ENCODE measurements around the gene TLE1. TPM values are rescaled to one million over a fixed set of nuclear protein-coding genes. Genes with fewer than 3 reads are reported as not detected.

The TLE1 gene
- total and polyA plus RNA-seq, 5 donors from 2014 or later = 0.03 to 5.5 (median 0.43) TPM; not detected in 1

DNA sequence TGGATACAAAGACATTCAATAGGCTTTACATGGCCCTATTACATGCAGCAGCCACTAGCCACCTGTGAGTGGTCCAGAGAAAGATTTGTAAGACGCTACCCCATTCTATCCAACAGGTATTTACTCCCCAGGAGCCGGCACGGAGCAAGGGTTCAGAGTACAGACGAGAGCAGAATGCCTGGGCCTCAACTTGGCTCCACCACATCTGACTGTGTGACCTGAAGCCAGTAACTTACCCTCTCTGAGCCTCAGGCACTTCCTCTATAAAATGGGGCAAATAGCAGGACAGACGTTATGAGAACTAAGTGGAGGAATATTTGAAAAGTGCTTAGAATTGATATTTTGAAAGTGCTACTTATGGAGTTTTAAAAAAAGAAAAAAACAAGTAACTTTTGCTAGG is 100.0 kb downstream of the TLE1 start:
- no peak for ATAC-seq (ENCODE audit: low read depth in 2 of 2)
- H3K4me3 ChIP-seq (ENCODE audit: low read depth, low read length) = no peak overlapping the region
- no peaks in the 10 kb centered on the region for H3K36me3 ChIP-seq (ENCODE audit: control insufficient read depth, insufficient read depth, low read length)
- no peaks in the 10 kb centered on the region for H3K27me3 ChIP-seq (ENCODE audit: control insufficient read depth, insufficient read depth, low read length)
- Mint-ChIP-seq H3K9me3 (peaks cover 0 to 9% (median 6%) of the 10 kb centered on the region in 7 donors), H3K4me1 (no peaks in the 10 kb centered on the region), H3K4me3 (no peak overlapping the region), H3K27me3 (no peaks in the 10 kb centered on the region), H3K27ac (no peak overlapping the region), H3K36me3 (no peaks in the 10 kb centered on the region)
- H3K9me3 ChIP-seq (ENCODE audit: control insufficient read depth in 2 of 2, low read length in 2 of 2) = no peaks in the 10 kb centered on the region
- no peaks in the 10 kb centered on the region for H3K4me1 ChIP-seq (ENCODE audit: control insufficient read depth, insufficient read depth, low read length, poor library complexity, severe bottlenecking)
- no peak for DNase-seq
- H3K27ac ChIP-seq (ENCODE audit: insufficient read depth, low read length, poor library complexity, severe bottlenecking) = no peak overlapping the region

- Histone ChIP-seq H3K27ac (ENCODE audit: insufficient read depth, low read length, poor library complexity, severe bottlenecking) (no peak overlapping the region), H3K4me3 (ENCODE audit: low read depth, low read length) (no peak overlapping the region), H3K4me1 (ENCODE audit: control insufficient read depth, insufficient read depth, low read length, poor library complexity, severe bottlenecking) (no peaks in the 10 kb centered on the region), H3K27me3 (ENCODE audit: control insufficient read depth, insufficient read depth, low read length) (no peaks in the 10 kb centered on the region), H3K36me3 (ENCODE audit: control insufficient read depth, insufficient read depth, low read length) (no peaks in the 10 kb centered on the region), H3K9me3 (ENCODE audit: control insufficient read depth in 2 of 2, low read length in 2 of 2) (no peaks in the 10 kb centered on the region)
- Mint-ChIP-seq H3K4me3 (no peak overlapping the region), H3K36me3 (no peaks in the 10 kb centered on the region), H3K9me3 (peaks cover 0 to 9% (median 4%) of the 10 kb centered on the region in 7 donors), H3K27me3 (no peaks in the 10 kb centered on the region), H3K4me1 (no peaks in the 10 kb centered on the region), H3K27ac (no peak overlapping the region)
- ATAC-seq (ENCODE audit: low read depth in 2 of 2) = no peak
- DNase-seq = no peak
Observed at GRCh38 chr9:81588148-81588871, 101.0 kb downstream of the TLE1 start.

GRCh38 chr9:81586786-81587185 is 102.6 kb downstream of the TLE1 start:
- ATAC-seq (ENCODE audit: low read depth in 2 of 2) = no peak
- no peaks in the 10 kb centered on the region for H3K27me3 ChIP-seq (ENCODE audit: control insufficient read depth, insufficient read depth, low read length)
- no peaks in the 10 kb centered on the region for H3K36me3 ChIP-seq (ENCODE audit: control insufficient read depth, insufficient read depth, low read length)
- no peak overlapping the region for H3K27ac ChIP-seq (ENCODE audit: insufficient read depth, low read length, poor library complexity, severe bottlenecking)
- Mint-ChIP-seq H3K27me3 (no peaks in the 10 kb centered on the region), H3K4me3 (no peak overlapping the region), H3K4me1 (no peaks in the 10 kb centered on the region), H3K36me3 (no peaks in the 10 kb centered on the region), H3K9me3 (peaks cover 0 to 9% (median 5%) of the 10 kb centered on the region in 7 donors), H3K27ac (no peak overlapping the region)
- no peak for DNase-seq
- no peaks in the 10 kb centered on the region for H3K9me3 ChIP-seq (ENCODE audit: control insufficient read depth in 2 of 2, low read length in 2 of 2)
- H3K4me1 ChIP-seq (ENCODE audit: control insufficient read depth, insufficient read depth, low read length, poor library complexity, severe bottlenecking) = no peaks in the 10 kb centered on the region
- no peak overlapping the region for H3K4me3 ChIP-seq (ENCODE audit: low read depth, low read length)

DNA sequence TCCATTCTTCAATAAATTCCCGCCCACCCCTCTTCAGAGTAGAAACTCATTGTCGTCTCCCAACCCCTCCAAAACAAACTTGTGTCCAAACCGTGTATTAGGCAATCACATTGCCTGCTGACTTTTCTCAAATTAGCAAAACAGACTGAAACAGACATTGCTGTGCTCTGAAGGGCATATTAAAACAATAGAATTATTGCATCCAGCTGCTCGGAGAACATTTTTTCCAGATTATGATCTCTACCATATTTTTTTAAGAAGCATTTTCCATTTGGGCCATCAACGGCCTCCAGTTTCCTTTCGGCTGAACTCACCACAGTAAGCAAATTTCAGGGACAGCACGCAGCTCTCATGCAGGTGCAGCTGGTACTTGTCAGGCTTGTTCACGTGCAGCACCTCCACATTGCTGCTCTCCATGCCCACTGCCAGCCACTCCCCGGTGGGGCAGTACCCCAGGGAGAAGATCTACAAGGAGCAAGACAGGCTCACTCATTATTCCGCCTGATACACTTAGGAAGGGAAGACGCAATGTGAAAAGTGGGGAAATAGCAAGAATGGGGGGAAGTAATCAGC is 104.1 kb downstream of the TLE1 start:
- Mint-ChIP-seq H3K27ac (peak overlapping the region in 1 of 3 donors; percentile 12), H3K4me3 (no peak overlapping the region), H3K9me3 (peaks cover 0 to 9% (median 5%) of the 10 kb centered on the region in 7 donors), H3K27me3 (no peaks in the 10 kb centered on the region), H3K36me3 (no peaks in the 10 kb centered on the region), H3K4me1 (no peaks in the 10 kb centered on the region)
- DNase-seq (no peak), ATAC-seq (ENCODE audit: low read depth in 2 of 2) (no peak)
- Histone ChIP-seq H3K27me3 (ENCODE audit: control insufficient read depth, insufficient read depth, low read length) (no peaks in the 10 kb centered on the region), H3K4me1 (ENCODE audit: control insufficient read depth, insufficient read depth, low read length, poor library complexity, severe bottlenecking) (no peaks in the 10 kb centered on the region), H3K36me3 (ENCODE audit: control insufficient read depth, insufficient read depth, low read length) (no peaks in the 10 kb centered on the region), H3K4me3 (ENCODE audit: low read depth, low read length) (no peak overlapping the region), H3K27ac (ENCODE audit: insufficient read depth, low read length, poor library complexity, severe bottlenecking) (no peak overlapping the region), H3K9me3 (ENCODE audit: control insufficient read depth in 2 of 2, low read length in 2 of 2) (no peaks in the 10 kb centered on the region)

- no peaks in the 10 kb centered on the region for H3K4me1 Mint-ChIP-seq
- Histone ChIP-seq H3K36me3 (ENCODE audit: control insufficient read depth, insufficient read depth, low read length) (no peaks in the 10 kb centered on the region), H3K4me3 (ENCODE audit: low read depth, low read length) (no peak overlapping the region), H3K27me3 (ENCODE audit: control insufficient read depth, insufficient read depth, low read length) (no peaks in the 10 kb centered on the region), H3K27ac (ENCODE audit: insufficient read depth, low read length, poor library complexity, severe bottlenecking) (no peak overlapping the region), H3K4me1 (ENCODE audit: control insufficient read depth, insufficient read depth, low read length, poor library complexity, severe bottlenecking) (no peaks in the 10 kb centered on the region), H3K9me3 (ENCODE audit: control insufficient read depth in 2 of 2, low read length in 2 of 2) (no peaks in the 10 kb centered on the region)
- ATAC-seq (ENCODE audit: low read depth in 2 of 2) = no peak
- no peaks in the 10 kb centered on the region for H3K36me3 Mint-ChIP-seq
- peaks cover 0 to 9% (median 4%) of the 10 kb centered on the region in 7 donors for H3K9me3 Mint-ChIP-seq
- no peak overlapping the region for H3K4me3 Mint-ChIP-seq
- no peaks in the 10 kb centered on the region for H3K27me3 Mint-ChIP-seq
- no peak for DNase-seq
- H3K27ac Mint-ChIP-seq = no peak overlapping the region
Observed at GRCh38 chr9:81584099-81584498, 105.2 kb downstream of the TLE1 start.

DNA sequence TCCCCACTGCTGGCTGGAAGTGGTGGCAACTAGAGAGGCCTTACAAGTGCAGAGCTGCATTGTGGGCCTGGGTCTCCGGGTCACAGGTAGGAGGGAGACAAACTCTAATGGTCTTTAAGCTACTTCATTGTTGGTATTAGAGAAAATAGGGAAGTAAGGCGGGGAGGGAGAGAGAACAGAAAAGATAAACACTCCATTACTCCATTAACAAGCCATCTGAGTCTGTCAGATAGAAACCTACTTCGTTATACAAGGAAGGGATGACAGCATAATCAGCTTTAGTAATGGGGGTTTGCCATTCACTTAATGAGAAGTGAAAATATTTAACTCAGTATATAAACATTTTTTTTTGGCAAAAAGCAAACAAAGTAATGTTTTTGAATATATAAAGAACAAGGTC is 107.4 kb downstream of the TLE1 start:
- H3K9me3 ChIP-seq (ENCODE audit: control insufficient read depth in 2 of 2, low read length in 2 of 2) = no peaks in the 10 kb centered on the region
- H3K4me3 Mint-ChIP-seq = no peak overlapping the region
- no peak overlapping the region for H3K4me3 ChIP-seq (ENCODE audit: low read depth, low read length)
- no peaks in the 10 kb centered on the region for H3K4me1 ChIP-seq (ENCODE audit: control insufficient read depth, insufficient read depth, low read length, poor library complexity, severe bottlenecking)
- H3K27ac ChIP-seq (ENCODE audit: insufficient read depth, low read length, poor library complexity, severe bottlenecking) = no peak overlapping the region
- H3K36me3 Mint-ChIP-seq = no peaks in the 10 kb centered on the region
- peaks cover 0 to 9% (median 3%) of the 10 kb centered on the region in 7 donors for H3K9me3 Mint-ChIP-seq
- no peaks in the 10 kb centered on the region for H3K27me3 ChIP-seq (ENCODE audit: control insufficient read depth, insufficient read depth, low read length)
- ATAC-seq (ENCODE audit: low read depth in 2 of 2) (no peak), DNase-seq (no peak)
- no peak overlapping the region for H3K27ac Mint-ChIP-seq
- H3K4me1 Mint-ChIP-seq = no peaks in the 10 kb centered on the region
- no peaks in the 10 kb centered on the region for H3K27me3 Mint-ChIP-seq
- no peaks in the 10 kb centered on the region for H3K36me3 ChIP-seq (ENCODE audit: control insufficient read depth, insufficient read depth, low read length)

- H3K36me3 ChIP-seq (ENCODE audit: control insufficient read depth, insufficient read depth, low read length) = no peaks in the 10 kb centered on the region
- Mint-ChIP-seq H3K4me3 (no peak overlapping the region), H3K9me3 (peaks cover 0 to 6% (median 3%) of the 10 kb centered on the region in 7 donors), H3K36me3 (no peaks in the 10 kb centered on the region), H3K27me3 (no peaks in the 10 kb centered on the region), H3K27ac (no peak overlapping the region), H3K4me1 (no peaks in the 10 kb centered on the region)
- H3K27ac ChIP-seq (ENCODE audit: insufficient read depth, low read length, poor library complexity, severe bottlenecking) = no peak overlapping the region
- no peaks in the 10 kb centered on the region for H3K27me3 ChIP-seq (ENCODE audit: control insufficient read depth, insufficient read depth, low read length)
- H3K4me1 ChIP-seq (ENCODE audit: control insufficient read depth, insufficient read depth, low read length, poor library complexity, severe bottlenecking) = no peaks in the 10 kb centered on the region
- DNase-seq (no peak), ATAC-seq (ENCODE audit: low read depth in 2 of 2) (no peak)
- H3K9me3 ChIP-seq (ENCODE audit: control insufficient read depth in 2 of 2, low read length in 2 of 2) = no peaks in the 10 kb centered on the region
- no peak overlapping the region for H3K4me3 ChIP-seq (ENCODE audit: low read depth, low read length)
Observed at GRCh38 chr9:81579381-81579780, 110.0 kb downstream of the TLE1 start.

DNA sequence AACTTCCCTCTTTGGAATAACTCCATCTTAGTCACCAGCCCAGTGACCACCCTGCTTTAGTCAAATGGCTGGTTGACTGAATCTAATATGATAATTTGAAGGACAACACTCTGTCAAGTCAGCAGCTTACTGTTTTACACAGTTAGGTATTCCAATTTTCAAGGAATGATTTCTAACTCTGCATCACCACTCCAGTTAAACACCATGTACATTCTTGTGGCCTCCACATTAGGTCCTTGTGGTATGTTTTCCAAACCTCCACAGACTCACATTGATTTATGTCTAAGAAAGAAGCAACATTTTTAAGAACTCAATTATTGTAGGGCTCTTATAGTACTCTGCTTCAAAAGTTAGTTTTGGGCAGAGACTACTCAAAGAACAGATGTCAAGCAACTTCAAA is 110.7 kb downstream of the TLE1 start:
- H3K4me1 Mint-ChIP-seq = no peaks in the 10 kb centered on the region
- H3K27ac Mint-ChIP-seq = no peak overlapping the region
- H3K4me3 ChIP-seq (ENCODE audit: low read depth, low read length) = no peak overlapping the region
- no peak for DNase-seq
- no peaks in the 10 kb centered on the region for H3K27me3 ChIP-seq (ENCODE audit: control insufficient read depth, insufficient read depth, low read length)
- H3K4me1 ChIP-seq (ENCODE audit: control insufficient read depth, insufficient read depth, low read length, poor library complexity, severe bottlenecking) = no peaks in the 10 kb centered on the region
- no peak overlapping the region for H3K27ac ChIP-seq (ENCODE audit: insufficient read depth, low read length, poor library complexity, severe bottlenecking)
- H3K27me3 Mint-ChIP-seq = no peaks in the 10 kb centered on the region
- no peak for ATAC-seq (ENCODE audit: low read depth in 2 of 2)
- H3K36me3 ChIP-seq (ENCODE audit: control insufficient read depth, insufficient read depth, low read length) = no peaks in the 10 kb centered on the region
- H3K36me3 Mint-ChIP-seq = no peaks in the 10 kb centered on the region
- H3K4me3 Mint-ChIP-seq = no peak overlapping the region
- H3K9me3 Mint-ChIP-seq = peaks cover 0 to 7% (median 4%) of the 10 kb centered on the region in 7 donors
- no peaks in the 10 kb centered on the region for H3K9me3 ChIP-seq (ENCODE audit: control insufficient read depth in 2 of 2, low read length in 2 of 2)
